ENCODE results near the gene ACAT2. TPM values are rescaled to one million over a fixed set of nuclear protein-coding genes. Genes with fewer than 3 reads are reported as not detected.

Gene ACAT2
- total and polyA plus RNA-seq, 9 donors, result 7.2 to 113 (median 20.3) TPM

GRCh38 chr6:159817951-159818739 lies 56.3 kb downstream of the ACAT2 start:
- Histone ChIP-seq H3K27ac (no peak overlapping the region), H3K27me3 (no peaks in the 10 kb centered on the region), H3K36me3 (no peaks in the 10 kb centered on the region), H3K4me3 (no peak overlapping the region), H3K9me3 (no peaks in the 10 kb centered on the region), H3K4me1 (ENCODE audit: insufficient read depth) (no peaks in the 10 kb centered on the region)
- WGBS, 3 donors, result 88 to 91% (median 88%) methylated on average over 23 of the region's 23 CpGs
- DNase-seq, result no peak
- TF ChIP-seq POLR2A (IDR thresholded peaks at IDR 0.05) (no peak), CTCF (IDR thresholded peaks at IDR 0.05) (no peak), EP300 (IDR thresholded peaks at IDR 0.05) (no peak)
- intact Hi-C loops (cut with DNase I), result no loop called here

GRCh38 chr6:159819098-159819497 lies 57.3 kb downstream of the ACAT2 start:
- no peak overlapping the region for H3K27ac ChIP-seq
- intact Hi-C loops (cut with DNase I), result no loop called here
- TF ChIP-seq EP300 (IDR thresholded peaks at IDR 0.05) (no peak), CTCF (IDR thresholded peaks at IDR 0.05) (no peak), POLR2A (IDR thresholded peaks at IDR 0.05) (no peak)
- no peaks in the 10 kb centered on the region for H3K36me3 ChIP-seq
- no peak for DNase-seq
- no peak overlapping the region for H3K4me3 ChIP-seq
- H3K4me1 ChIP-seq (ENCODE audit: insufficient read depth), result no peaks in the 10 kb centered on the region
- H3K9me3 ChIP-seq, result no peaks in the 10 kb centered on the region
- H3K27me3 ChIP-seq, result no peaks in the 10 kb centered on the region
- WGBS, 3 donors, result 80 to 88% (median 85%) methylated on average over 16 of the region's 16 CpGs

- 61 to 69% (median 66%) methylated on average over 28 of the region's 28 CpGs for WGBS, 3 donors
- intact Hi-C loops (cut with DNase I), result no loop called here
- no peak for DNase-seq
Measured at GRCh38 chr6:159819932-159820640, 58.2 kb downstream of the ACAT2 start.

GRCh38 chr6:159821122-159821521 lies 59.3 kb downstream of the ACAT2 start:
- DNase-seq, result no peak
- no peaks in the 10 kb centered on the region for H3K36me3 ChIP-seq
- no peak for TF ChIP-seq EP300 (IDR thresholded peaks at IDR 0.05)
- TF ChIP-seq POLR2A (IDR thresholded peaks at IDR 0.05), result no peak
- no peak for TF ChIP-seq CTCF (IDR thresholded peaks at IDR 0.05)
- no peaks in the 10 kb centered on the region for H3K9me3 ChIP-seq
- intact Hi-C loops (cut with DNase I), result no loop called here
- no peaks in the 10 kb centered on the region for H3K27me3 ChIP-seq
- no peaks in the 10 kb centered on the region for H3K4me1 ChIP-seq (ENCODE audit: insufficient read depth)
- H3K4me3 ChIP-seq, result no peak overlapping the region
- H3K27ac ChIP-seq, result no peak overlapping the region
- 87 to 88% (median 88%) methylated on average over 11 of the region's 11 CpGs for WGBS, 3 donors

More at GRCh38 chr6:159819932-159820640, 58.2 kb downstream of the ACAT2 start:
- Histone ChIP-seq H3K27me3 (no peaks in the 10 kb centered on the region), H3K9me3 (no peaks in the 10 kb centered on the region), H3K4me3 (no peak overlapping the region), H3K36me3 (no peaks in the 10 kb centered on the region), H3K27ac (no peak overlapping the region), H3K4me1 (ENCODE audit: insufficient read depth) (no peaks in the 10 kb centered on the region)
- TF ChIP-seq POLR2A (IDR thresholded peaks at IDR 0.05) (no peak), EP300 (IDR thresholded peaks at IDR 0.05) (no peak), CTCF (IDR thresholded peaks at IDR 0.05) (no peak)
